ENCODE measurements around the gene RABL6.

The RABL6 gene

DNA sequence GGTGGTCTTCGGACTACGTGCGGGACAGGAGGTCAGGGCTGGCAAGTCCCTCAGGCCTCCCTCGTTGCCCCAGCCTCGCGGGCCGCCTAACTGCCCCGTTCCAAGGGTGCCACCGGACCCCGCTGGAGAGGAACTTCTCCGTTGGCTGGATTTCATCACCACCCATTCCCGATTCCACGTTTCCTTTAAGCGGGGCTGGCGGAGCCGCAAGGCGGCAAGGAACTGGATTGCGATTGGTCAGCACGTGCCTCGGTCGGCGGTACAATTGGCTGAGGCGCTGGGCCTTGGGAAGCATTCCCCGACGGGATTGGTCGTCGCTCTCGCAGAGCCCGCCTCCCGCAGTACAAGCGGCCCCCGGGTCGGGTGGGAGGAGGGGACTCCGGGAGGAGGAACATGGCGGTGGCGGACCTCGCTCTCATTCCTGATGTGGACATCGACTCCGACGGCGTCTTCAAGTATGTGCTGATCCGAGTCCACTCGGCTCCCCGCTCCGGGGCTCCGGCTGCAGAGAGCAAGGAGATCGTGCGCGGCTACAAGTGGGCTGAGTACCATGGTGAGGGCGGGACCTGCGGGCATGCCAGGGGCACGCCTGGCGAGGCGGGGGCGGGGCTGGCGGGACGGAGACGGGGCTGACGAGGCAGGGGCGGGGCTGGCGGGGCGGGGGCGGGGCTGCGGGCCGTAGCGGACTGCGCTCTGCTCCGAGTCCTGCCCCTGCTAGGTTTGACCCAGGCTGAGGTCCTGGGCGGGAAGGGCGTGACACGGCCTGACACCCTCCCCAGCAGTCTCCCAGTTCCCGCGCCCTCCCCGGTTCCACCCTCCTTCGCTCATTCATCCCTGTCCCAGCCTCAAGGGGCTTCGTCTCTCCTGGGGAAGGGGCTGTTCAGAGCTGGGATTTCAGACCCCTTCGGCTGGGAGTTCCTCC lies 41.6 kb downstream of the RABL6 start, which contains the start of gene PHPT1:
Gene PHPT1 (plus strand): TSS at position 372 of the 922 bp plus-strand sequence. CDS start 22 bp downstream, at position 394.
- peak; percentile 100 for DNase-seq

DNA sequence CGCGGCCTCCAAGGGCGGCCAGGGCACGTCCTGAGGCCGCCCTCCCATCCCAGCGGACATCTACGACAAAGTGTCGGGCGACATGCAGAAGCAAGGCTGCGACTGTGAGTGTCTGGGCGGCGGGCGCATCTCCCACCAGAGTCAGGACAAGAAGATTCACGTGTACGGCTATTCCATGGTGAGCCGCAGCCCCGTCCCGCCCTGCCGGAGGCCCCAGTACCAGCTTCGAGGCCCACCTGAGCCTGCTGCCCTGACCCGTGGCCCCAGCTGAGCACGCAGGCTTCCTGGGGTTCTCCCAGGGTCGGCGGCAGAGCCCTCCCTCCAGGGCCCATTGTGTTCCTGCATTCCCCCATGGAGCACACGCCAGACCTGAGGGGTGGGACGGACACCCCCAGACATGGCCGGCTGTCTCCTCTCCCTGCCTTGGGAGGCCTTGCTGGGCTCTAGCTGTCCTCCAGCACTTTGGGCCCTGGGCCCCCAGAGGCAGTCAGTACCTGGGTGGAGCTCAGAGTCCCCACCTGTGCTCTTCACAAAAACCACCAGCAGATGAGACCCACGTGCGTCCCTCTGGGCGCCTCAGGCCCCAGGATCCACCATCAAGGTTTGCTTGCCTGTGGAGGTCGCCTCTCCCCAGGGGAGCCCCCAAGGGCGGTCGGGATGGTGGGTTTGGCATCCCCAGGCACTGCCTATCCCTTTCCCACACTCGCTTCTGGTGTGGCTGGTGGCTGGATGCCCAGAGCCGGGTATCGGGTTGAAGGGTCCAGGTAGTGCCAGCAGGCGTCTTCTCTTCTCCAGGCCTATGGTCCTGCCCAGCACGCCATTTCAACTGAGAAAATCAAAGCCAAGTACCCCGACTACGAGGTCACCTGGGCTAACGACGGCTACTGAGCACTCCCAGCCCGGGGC lies 42.5 kb downstream of the RABL6 start:
- DNase-seq: no peak

GRCh38 chr9:136850866-136851775 lies 43.4 kb downstream of the RABL6 start:
- DNase-seq: no peak

DNA sequence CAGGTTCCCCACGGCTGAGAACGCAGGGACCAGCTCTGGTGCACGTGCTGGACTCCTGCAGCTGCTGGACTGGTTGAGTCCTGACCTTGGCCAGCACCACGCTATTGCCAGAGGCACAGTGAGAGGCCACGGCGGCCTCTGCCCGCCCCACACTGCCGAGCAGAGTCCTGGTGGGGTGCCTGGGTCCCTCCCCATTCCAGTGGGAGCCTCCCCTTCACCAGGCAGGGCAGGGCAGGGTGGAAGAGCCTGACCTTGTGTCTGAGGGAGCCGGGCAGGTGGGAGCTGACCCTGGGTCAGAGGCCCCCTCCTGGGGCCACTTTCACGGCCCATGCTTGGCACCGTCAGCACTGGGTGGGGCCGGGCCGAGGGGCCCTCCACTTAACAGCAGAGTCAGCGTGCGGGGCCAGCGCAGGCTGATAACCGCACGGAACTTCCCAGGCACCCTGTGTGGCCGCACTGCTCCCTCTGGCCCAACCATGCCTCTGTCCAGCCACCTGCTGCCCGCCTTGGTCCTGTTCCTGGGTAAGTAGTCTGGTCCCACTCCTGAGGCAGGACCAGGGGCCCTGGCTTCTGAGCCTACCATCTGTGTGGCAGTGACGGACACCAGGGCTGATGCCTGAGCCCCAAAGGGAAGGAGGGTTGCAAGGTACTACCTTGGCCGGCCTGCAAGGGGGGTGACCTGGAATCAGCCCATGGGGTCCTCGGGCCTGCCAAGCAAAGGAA lies 44.4 kb downstream of the RABL6 start, which contains the start of gene MAMDC4:
Gene MAMDC4 (plus strand): TSS at position 406 of the 723 bp plus-strand sequence. CDS start 71 bp downstream, at position 477.
- no peak for DNase-seq

GRCh38 chr9:136852664-136853595 lies 45.2 kb downstream of the RABL6 start:
- no peak for DNase-seq

DNA sequence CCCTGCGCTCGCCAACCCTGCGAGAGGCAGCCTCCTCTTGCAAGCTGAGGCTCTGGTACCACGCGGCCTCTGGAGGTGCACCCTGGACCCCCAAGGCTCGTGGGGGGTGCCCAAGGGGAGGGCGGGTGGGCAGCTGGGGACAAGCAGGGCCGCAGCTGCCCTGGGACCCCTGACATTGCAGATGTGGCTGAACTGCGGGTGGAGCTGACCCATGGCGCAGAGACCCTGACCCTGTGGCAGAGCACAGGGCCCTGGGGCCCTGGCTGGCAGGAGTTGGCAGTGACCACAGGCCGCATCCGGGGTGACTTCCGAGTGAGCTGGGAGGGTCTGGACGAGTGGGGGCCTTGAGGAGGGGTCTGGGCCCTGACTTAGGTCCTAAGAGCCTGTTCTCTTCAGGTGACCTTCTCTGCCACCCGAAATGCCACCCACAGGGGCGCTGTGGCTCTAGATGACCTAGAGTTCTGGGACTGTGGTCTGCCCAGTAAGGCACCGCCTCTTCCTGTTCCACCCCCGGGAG lies 45.9 kb downstream of the RABL6 start:
- no peak for DNase-seq

- no peak for DNase-seq
Observed at GRCh38 chr9:136854113-136854841, 46.5 kb downstream of the RABL6 start.

DNA sequence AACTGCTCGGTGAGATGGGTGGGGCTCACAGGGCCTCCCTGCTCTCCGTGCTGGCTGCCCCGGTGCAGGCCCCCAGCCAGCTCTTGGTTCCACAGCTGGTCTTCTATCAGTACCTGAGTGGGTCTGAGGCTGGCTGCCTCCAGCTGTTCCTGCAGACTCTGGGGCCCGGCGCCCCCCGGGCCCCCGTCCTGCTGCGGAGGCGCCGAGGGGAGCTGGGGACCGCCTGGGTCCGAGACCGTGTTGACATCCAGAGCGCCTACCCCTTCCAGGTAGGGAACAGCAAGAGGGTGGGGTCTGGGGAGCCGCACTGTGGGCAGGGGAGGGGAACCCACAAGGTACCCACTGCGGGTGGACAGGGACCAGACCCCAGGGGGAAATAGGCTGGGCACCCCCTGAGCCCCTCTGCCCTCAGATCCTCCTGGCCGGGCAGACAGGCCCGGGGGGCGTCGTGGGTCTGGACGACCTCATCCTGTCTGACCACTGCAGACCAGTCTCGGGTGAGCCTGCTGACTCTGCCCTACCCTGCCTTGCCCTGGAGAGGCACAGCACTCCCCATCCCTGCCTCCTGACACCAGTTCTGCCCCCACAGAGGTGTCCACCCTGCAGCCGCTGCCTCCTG lies 47.2 kb downstream of the RABL6 start:
- DNase-seq: no peak

DNA sequence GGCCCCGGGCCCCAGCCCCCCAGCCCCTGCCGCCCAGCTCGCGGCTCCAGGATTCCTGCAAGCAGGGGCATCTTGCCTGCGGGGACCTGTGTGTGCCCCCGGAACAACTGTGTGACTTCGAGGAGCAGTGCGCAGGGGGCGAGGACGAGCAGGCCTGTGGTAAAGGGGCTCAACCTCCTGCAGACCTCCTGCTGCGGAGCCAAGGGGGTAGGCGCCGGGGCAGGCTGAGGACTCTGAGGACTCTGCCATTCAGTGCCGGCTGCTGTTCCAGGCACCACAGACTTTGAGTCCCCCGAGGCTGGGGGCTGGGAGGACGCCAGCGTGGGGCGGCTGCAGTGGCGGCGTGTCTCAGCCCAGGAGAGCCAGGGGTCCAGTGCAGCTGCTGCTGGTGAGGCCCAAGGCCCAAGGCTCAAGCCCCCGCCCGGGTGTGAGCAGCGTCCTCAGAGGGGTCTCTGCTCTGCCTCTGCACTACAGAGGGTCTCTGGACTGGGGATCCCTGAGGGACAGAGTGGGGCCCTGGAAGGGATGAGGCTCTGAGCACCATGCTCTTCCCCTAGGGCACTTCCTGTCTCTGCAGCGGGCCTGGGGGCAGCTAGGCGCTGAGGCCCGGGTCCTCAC lies 47.8 kb downstream of the RABL6 start:
- DNase-seq: no peak

- no peak for DNase-seq
Observed at GRCh38 chr9:136856079-136856476, 48.3 kb downstream of the RABL6 start.

GRCh38 chr9:136856541-136857141 lies 48.9 kb downstream of the RABL6 start:
- DNase-seq: no peak

- no peak for DNase-seq
Observed at GRCh38 chr9:136857166-136857565, 49.4 kb downstream of the RABL6 start.

DNA sequence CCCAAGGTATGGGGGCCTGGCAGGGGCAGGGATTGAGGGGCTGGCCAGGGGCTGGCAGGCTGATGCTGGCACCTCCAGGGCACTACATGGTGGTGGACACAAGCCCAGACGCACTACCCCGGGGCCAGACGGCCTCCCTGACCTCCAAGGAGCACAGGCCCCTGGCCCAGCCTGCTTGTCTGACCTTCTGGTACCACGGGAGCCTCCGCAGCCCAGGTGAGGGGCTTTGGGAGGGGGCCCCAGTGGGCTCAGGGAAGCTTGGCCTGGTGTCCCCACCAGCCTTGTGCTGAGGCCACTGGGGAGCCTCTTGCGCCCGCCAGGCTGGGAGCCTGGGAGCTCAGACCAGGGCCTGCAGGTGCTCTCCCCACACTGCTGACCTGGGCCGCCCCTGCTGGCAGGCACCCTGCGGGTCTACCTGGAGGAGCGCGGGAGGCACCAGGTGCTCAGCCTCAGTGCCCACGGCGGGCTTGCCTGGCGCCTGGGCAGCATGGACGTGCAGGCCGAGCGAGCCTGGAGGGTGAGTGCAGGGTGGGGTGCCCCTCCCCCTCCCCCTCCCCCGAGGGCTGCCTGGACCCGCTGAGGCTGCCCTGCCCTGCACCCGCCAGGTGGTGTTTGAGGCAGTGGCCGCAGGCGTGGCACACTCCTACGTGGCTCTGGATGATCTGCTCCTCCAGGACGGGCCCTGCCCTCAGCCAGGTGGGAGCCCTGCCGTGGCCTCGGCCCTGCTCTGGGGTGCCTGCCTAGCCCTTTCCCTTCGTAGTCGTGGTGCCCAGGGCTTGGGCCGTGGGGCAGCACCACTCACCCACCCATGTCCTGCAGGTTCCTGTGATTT lies 50.0 kb downstream of the RABL6 start:
- DNase-seq: no peak

DNA sequence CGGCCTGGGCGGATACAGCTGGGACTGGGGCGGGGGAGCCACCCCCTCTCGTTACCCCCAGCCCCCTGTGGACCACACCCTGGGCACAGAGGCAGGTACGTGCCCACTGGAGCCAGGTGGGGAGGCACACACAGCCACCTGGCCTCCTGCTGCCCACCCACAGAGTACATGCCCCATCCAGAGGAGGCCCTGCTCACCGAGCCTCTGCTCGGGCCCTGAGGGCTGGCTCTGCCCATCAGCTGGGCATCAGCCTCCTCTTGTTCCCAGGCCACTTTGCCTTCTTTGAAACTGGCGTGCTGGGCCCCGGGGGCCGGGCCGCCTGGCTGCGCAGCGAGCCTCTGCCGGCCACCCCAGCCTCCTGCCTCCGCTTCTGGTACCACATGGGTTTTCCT lies 50.7 kb downstream of the RABL6 start:
- DNase-seq: no peak

- no peak for DNase-seq
Observed at GRCh38 chr9:136858844-136859757, 51.4 kb downstream of the RABL6 start.

- DNase-seq: no peak
Observed at GRCh38 chr9:136860529-136860928, 52.8 kb downstream of the RABL6 start.

Measured in NCI-H2171 treated with DMSO at 0.1 percent for 48 hours (cell line).